GM19455 (cell line): ENCODE measurements around the gene CYP3A5.
"Not testable (repeated sequence)": the region's sequence is repeated elsewhere in the genome, so short reads cannot be mapped to it uniquely, and the experiment has no call there.

Experiments
- ATAC-seq: cut with Tn5 transposase; IDR thresholded peaks from one replicate; pipeline ENCODE4 v1.9.1; 2021; ENCODE audit not compliant: unreplicated experiment

Gene CYP3A5

GRCh38 chr7:99643464-99643863, 36.3 kb downstream of the CYP3A5 start:
- no peak for ATAC-seq

GRCh38 chr7:99642027-99642426, 37.8 kb downstream of the CYP3A5 start:
- no peak for ATAC-seq

GRCh38 chr7:99639267-99639666, 40.5 kb downstream of the CYP3A5 start:
- ATAC-seq, result no peak

- ATAC-seq, result no peak
Measured at GRCh38 chr7:99638731-99639130, 41.1 kb downstream of the CYP3A5 start.

- not testable (repeated sequence) for ATAC-seq
Measured at GRCh38 chr7:99637414-99637813, 42.4 kb downstream of the CYP3A5 start.

GRCh38 chr7:99631295-99632109, 48.3 kb downstream of the CYP3A5 start:
- ATAC-seq, result no peak

- no peak for ATAC-seq
Measured at GRCh38 chr7:99629643-99630042, 50.2 kb downstream of the CYP3A5 start.

- no peak for ATAC-seq
Measured at GRCh38 chr7:99628471-99629465, 51.0 kb downstream of the CYP3A5 start.

GRCh38 chr7:99627513-99627912, 52.3 kb downstream of the CYP3A5 start:
- ATAC-seq, result no peak

- ATAC-seq, result no peak
Measured at GRCh38 chr7:99626661-99627060, 53.1 kb downstream of the CYP3A5 start.

GRCh38 chr7:99625961-99626360, 53.8 kb downstream of the CYP3A5 start:
- ATAC-seq, result no peak

GRCh38 chr7:99625321-99625720, 54.5 kb downstream of the CYP3A5 start:
- ATAC-seq, result no peak

GRCh38 chr7:99624484-99624883, 55.3 kb downstream of the CYP3A5 start:
- no peak for ATAC-seq

GRCh38 chr7:99623702-99624447, 55.9 kb downstream of the CYP3A5 start:
- ATAC-seq, result no peak

GRCh38 chr7:99623091-99623693, 56.6 kb downstream of the CYP3A5 start:
- ATAC-seq, result no peak

- no peak for ATAC-seq
Measured at GRCh38 chr7:99622596-99622995, 57.2 kb downstream of the CYP3A5 start.

GRCh38 chr7:99621271-99621670, 58.5 kb downstream of the CYP3A5 start:
- ATAC-seq, result no peak

GRCh38 chr7:99619571-99620130, 60.1 kb downstream of the CYP3A5 start:
- no peak for ATAC-seq

GRCh38 chr7:99618726-99619125, 61.1 kb downstream of the CYP3A5 start:
- ATAC-seq, result no peak

GRCh38 chr7:99617192-99617781, 62.5 kb downstream of the CYP3A5 start:
- no peak for ATAC-seq
